ENCODE results near the gene GRB10. TPM values are rescaled to one million over a fixed set of nuclear protein-coding genes. Genes with fewer than 3 reads are reported as not detected.

The GRB10 gene
- total and polyA plus RNA-seq, 3 donors from 2014 or later, result 54.0 to 81.9 (median 57.7) TPM

GRCh38 chr7:50766849-50767207 is 15.9 kb downstream of the GRB10 start:
- Histone ChIP-seq H3K27ac (no peak overlapping the region), H3K27me3 (no peaks in the 10 kb centered on the region), H3K9me3 (no peaks in the 10 kb centered on the region), H3K36me3 (ENCODE audit: low read depth, missing control alignments) (no peaks in the 10 kb centered on the region), H3K4me3 (no peak overlapping the region), H3K4me1 (no peaks in the 10 kb centered on the region)
- intact Hi-C loops (cut with DNase I; ENCODE audit: low total_unique reads), result no loop called here
- DNase-seq, result no peak
- no peak for TF ChIP-seq POLR2A (IDR thresholded peaks at IDR 0.05)
- TF ChIP-seq, protein P1, sequence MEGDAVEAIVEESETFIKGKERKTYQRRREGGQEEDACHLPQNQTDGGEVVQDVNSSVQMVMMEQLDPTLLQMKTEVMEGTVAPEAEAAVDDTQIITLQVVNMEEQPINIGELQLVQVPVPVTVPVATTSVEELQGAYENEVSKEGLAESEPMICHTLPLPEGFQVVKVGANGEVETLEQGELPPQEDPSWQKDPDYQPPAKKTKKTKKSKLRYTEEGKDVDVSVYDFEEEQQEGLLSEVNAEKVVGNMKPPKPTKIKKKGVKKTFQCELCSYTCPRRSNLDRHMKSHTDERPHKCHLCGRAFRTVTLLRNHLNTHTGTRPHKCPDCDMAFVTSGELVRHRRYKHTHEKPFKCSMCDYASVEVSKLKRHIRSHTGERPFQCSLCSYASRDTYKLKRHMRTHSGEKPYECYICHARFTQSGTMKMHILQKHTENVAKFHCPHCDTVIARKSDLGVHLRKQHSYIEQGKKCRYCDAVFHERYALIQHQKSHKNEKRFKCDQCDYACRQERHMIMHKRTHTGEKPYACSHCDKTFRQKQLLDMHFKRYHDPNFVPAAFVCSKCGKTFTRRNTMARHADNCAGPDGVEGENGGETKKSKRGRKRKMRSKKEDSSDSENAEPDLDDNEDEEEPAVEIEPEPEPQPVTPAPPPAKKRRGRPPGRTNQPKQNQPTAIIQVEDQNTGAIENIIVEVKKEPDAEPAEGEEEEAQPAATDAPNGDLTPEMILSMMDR (IDR thresholded peaks at IDR 0.05), result no peak
- WGBS, 2 donors, result 48 to 60% methylated on average over 2 of the region's 2 CpGs

GRCh38 chr7:50766106-50766848 is 16.4 kb downstream of the GRB10 start:
- Histone ChIP-seq H3K27ac (no peak overlapping the region), H3K36me3 (ENCODE audit: low read depth, missing control alignments) (no peaks in the 10 kb centered on the region), H3K27me3 (no peaks in the 10 kb centered on the region), H3K4me3 (no peak overlapping the region), H3K9me3 (no peaks in the 10 kb centered on the region), H3K4me1 (no peaks in the 10 kb centered on the region)
- DNase-seq, result no peak
- WGBS, 2 donors, result 69 to 76% methylated on average over 5 of the region's 5 CpGs
- no peak for TF ChIP-seq POLR2A (IDR thresholded peaks at IDR 0.05)
- TF ChIP-seq, protein P1 (IDR thresholded peaks at IDR 0.05), result no peak
- intact Hi-C loops (cut with DNase I; ENCODE audit: low total_unique reads), result no loop called here

DNA sequence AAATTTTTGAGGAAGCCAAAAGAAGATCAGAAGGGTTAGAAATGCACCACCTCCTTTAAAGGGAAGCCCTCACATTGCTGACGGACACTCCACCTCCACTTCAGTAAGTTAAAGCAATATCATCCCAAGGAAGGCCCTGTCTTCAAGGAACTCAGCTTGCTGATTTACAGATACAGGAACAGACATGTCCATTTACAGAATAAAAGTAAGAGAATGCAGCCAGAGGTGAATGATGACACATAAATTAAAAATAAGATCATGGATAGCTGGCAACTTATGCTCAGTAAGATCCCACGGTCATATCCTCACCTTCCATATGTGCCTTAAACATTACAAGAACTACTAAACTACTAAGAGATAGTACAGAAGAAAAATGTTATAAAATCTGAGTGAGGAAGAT is 20.4 kb downstream of the GRB10 start:
- Histone ChIP-seq H3K4me3 (no peak overlapping the region), H3K9me3 (no peaks in the 10 kb centered on the region), H3K27me3 (no peaks in the 10 kb centered on the region), H3K27ac (no peak overlapping the region), H3K36me3 (ENCODE audit: low read depth, missing control alignments) (no peaks in the 10 kb centered on the region), H3K4me1 (no peaks in the 10 kb centered on the region)
- intact Hi-C loops (cut with DNase I; ENCODE audit: low total_unique reads), result no loop called here
- TF ChIP-seq POLR2A (IDR thresholded peaks at IDR 0.05), result no peak
- TF ChIP-seq, protein P1 (IDR thresholded peaks at IDR 0.05), result no peak
- 87 to 100% methylated on average over 2 of the region's 2 CpGs for WGBS, 2 donors
- DNase-seq, result no peak

DNA sequence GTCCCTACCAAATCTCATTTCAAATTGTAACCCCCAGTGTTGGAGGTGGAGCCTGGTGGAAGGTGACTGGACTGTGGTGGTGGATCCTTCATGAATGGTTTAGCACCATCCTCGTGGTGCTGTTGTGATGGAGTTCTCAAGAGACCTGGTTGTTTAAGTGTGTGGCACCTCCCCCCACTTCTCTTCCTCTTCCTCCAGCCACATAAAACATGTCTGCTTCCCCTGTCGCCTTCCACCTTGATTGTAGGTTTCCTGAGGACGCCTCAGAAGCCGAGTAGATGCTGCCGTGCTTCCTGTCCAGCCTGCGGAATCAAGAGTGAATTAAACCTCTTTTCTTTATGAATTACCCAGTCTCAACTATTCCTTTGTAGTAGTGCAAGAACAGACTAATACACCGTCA is 21.0 kb downstream of the GRB10 start:
- Histone ChIP-seq H3K36me3 (ENCODE audit: low read depth, missing control alignments) (no peaks in the 10 kb centered on the region), H3K27ac (no peak overlapping the region), H3K9me3 (no peaks in the 10 kb centered on the region), H3K4me3 (no peak overlapping the region), H3K27me3 (no peaks in the 10 kb centered on the region), H3K4me1 (no peaks in the 10 kb centered on the region)
- TF ChIP-seq POLR2A (IDR thresholded peaks at IDR 0.05), result no peak
- TF ChIP-seq, protein P1 (IDR thresholded peaks at IDR 0.05), result no peak
- no peak for DNase-seq
- WGBS, 2 donors, result 77 to 81% methylated on average over 7 of the region's 7 CpGs
- intact Hi-C loops (cut with DNase I; ENCODE audit: low total_unique reads), result no loop called here

Data from testis (tissue), 3 donors.